NCI-H82 treated with DMSO at 0.1 percent for 48 hours (cell line): ENCODE measurements around the gene VEGFC.

Experiments
- DNase-seq: peaks from one replicate; lab custom pipeline; 2025; ENCODE audit not compliant: unreplicated experiment; lab: John Stamatoyannopoulos, UW

Gene VEGFC

GRCh38 chr4:176762661-176763308, 29.9 kb downstream of the VEGFC start:
- no peak for DNase-seq

- DNase-seq: no peak
These were observed 30.9 kb downstream of the VEGFC start for GRCh38 chr4:176761872-176762271.

- DNase-seq: no peak
These were observed 32.3 kb downstream of the VEGFC start for GRCh38 chr4:176760471-176760870.

- DNase-seq: no peak
These were observed 34.0 kb downstream of the VEGFC start for GRCh38 chr4:176758731-176759130.

GRCh38 chr4:176758323-176758722, 34.4 kb downstream of the VEGFC start:
- DNase-seq: no peak

- DNase-seq: no peak
These were observed 37.1 kb downstream of the VEGFC start for GRCh38 chr4:176755613-176756012.

- no peak for DNase-seq
These were observed 37.7 kb downstream of the VEGFC start for GRCh38 chr4:176755001-176755400.

- DNase-seq: no peak
These were observed 39.7 kb downstream of the VEGFC start for GRCh38 chr4:176753049-176753448.

- no peak for DNase-seq
These were observed 40.5 kb downstream of the VEGFC start for GRCh38 chr4:176752191-176752749.

GRCh38 chr4:176751061-176751460, 41.7 kb downstream of the VEGFC start:
- no peak for DNase-seq

- DNase-seq: no peak
These were observed 45.9 kb downstream of the VEGFC start for GRCh38 chr4:176746846-176747245.

GRCh38 chr4:176745902-176746301, 46.8 kb downstream of the VEGFC start:
- DNase-seq: no peak

GRCh38 chr4:176744091-176744490, 48.6 kb downstream of the VEGFC start:
- no peak for DNase-seq

GRCh38 chr4:176742211-176742610, 50.5 kb downstream of the VEGFC start:
- DNase-seq: no peak

- no peak for DNase-seq
These were observed 51.5 kb downstream of the VEGFC start for GRCh38 chr4:176741253-176741652.

GRCh38 chr4:176735300-176735699, 57.4 kb downstream of the VEGFC start:
- DNase-seq: no peak

GRCh38 chr4:176734461-176734860, 58.3 kb downstream of the VEGFC start:
- DNase-seq: no peak

- no peak for DNase-seq
These were observed 63.2 kb downstream of the VEGFC start for GRCh38 chr4:176729489-176729888.

GRCh38 chr4:176726803-176727202, 65.9 kb downstream of the VEGFC start:
- DNase-seq: no peak

- no peak for DNase-seq
These were observed 71.3 kb downstream of the VEGFC start for GRCh38 chr4:176721459-176721858.

GRCh38 chr4:176718881-176719280, 73.8 kb downstream of the VEGFC start:
- DNase-seq: no peak

GRCh38 chr4:176717237-176717636, 75.5 kb downstream of the VEGFC start:
- DNase-seq: no peak

- DNase-seq: no peak
These were observed 83.3 kb downstream of the VEGFC start for GRCh38 chr4:176709417-176709816.
